HEK293T (cell line): ENCODE measurements around the gene LDHAL6B.
"Not testable (repeated sequence)": the region's sequence is repeated elsewhere in the genome, so short reads cannot be mapped to it uniquely, and the experiment has no call there.

Experiments used
- CTCF ChIA-PET: fragments of 350-600 bp; formaldehyde crosslinking; extraction: SDS; loops from one replicate; lab custom pipeline; 2021; ENCODE audit warnings: antibody characterized with exemption, inconsistent platforms; lab: Yijun Ruan, JAX
- POLR2A ChIA-PET: fragments of 350-600 bp; formaldehyde crosslinking; extraction: SDS; loops from one replicate; lab custom pipeline; 2020; ENCODE audit warnings: antibody characterized with exemption, inconsistent platforms; lab: Yijun Ruan, JAX
- DNase-seq: peaks from one replicate; pipeline ENCODE4 v3.0.0; 2012; ENCODE audit warnings: mixed read lengths; ENCODE audit errors: extremely low spot score
- ARNT ChIP-seq: fragments of 450-650 bp; IDR thresholded peaks from 2 replicates; pipeline ENCODE4 v1.6.1; 2017; ENCODE audit warnings: mild to moderate bottlenecking
- BHLHE40 ChIP-seq: fragments of 450-650 bp; IDR thresholded peaks from 2 replicates; pipeline ENCODE4 v1.6.1; 2016; ENCODE audit warnings: mild to moderate bottlenecking, moderate library complexity, borderline replicate concordance
- CTBP1 ChIP-seq: fragments of 450-650 bp; IDR thresholded peaks from 2 replicates; pipeline ENCODE4 v1.6.1; 2016; ENCODE audit warnings: borderline replicate concordance
- ELF4 ChIP-seq: fragments of 450-650 bp; IDR thresholded peaks from 2 replicates; pipeline ENCODE4 v1.6.1; 2017; ENCODE audit warnings: antibody characterized with exemption
- FOXA1 ChIP-seq: fragments of 450-650 bp; IDR thresholded peaks from 2 replicates; pipeline ENCODE4 v1.6.1; 2016; ENCODE audit warnings: mild to moderate bottlenecking
- FOXK2 ChIP-seq: fragments of 450-650 bp; IDR thresholded peaks from 2 replicates; pipeline ENCODE4 v1.6.1; 2016; ENCODE audit warnings: mild to moderate bottlenecking
- FOXM1 ChIP-seq: fragments of 450-650 bp; IDR thresholded peaks from 2 replicates; pipeline ENCODE4 v1.6.1; 2017; ENCODE audit warnings: mild to moderate bottlenecking, borderline replicate concordance
- HDGF ChIP-seq: fragments of 450-650 bp; IDR thresholded peaks from 2 replicates; pipeline ENCODE4 v1.6.1; 2017; ENCODE audit warnings: antibody characterized with exemption, borderline replicate concordance
- L3MBTL2 ChIP-seq: fragments of 450-650 bp; conservative IDR thresholded peaks from 2 replicates; pipeline ENCODE4 v1.6.1; 2016; ENCODE audit warnings: mild to moderate bottlenecking
- LEF1 ChIP-seq: fragments of 450-650 bp; IDR thresholded peaks from 2 replicates; pipeline ENCODE4 v1.6.1; 2017; ENCODE audit warnings: mild to moderate bottlenecking, borderline replicate concordance
- NFRKB ChIP-seq: fragments of 450-650 bp; IDR thresholded peaks from 2 replicates; pipeline ENCODE4 v1.6.1; 2016; ENCODE audit warnings: mild to moderate bottlenecking, moderate library complexity
- PKNOX1 ChIP-seq: fragments of 450-650 bp; IDR thresholded peaks from 2 replicates; pipeline ENCODE4 v1.6.1; 2016
- SP1 ChIP-seq: fragments of 450-650 bp; IDR thresholded peaks from 2 replicates; pipeline ENCODE4 v1.6.1; 2017
- SUZ12 ChIP-seq: fragments of 450-650 bp; IDR thresholded peaks from 2 replicates; pipeline ENCODE4 v1.6.1; 2016; ENCODE audit warnings: mild to moderate bottlenecking
- TARDBP ChIP-seq: fragments of 450-650 bp; IDR thresholded peaks from 2 replicates; pipeline ENCODE4 v1.6.1; 2016
- ZNF384 ChIP-seq: fragments of 450-650 bp; IDR thresholded peaks from 2 replicates; pipeline ENCODE4 v1.6.1; 2016

LDHAL6B gene

GRCh38 chr15:59160880-59161593, 45.6 kb upstream of the LDHAL6B start:
- CTCF ChIA-PET: no interaction called here
- POLR2A ChIA-PET: no interaction called here

DNA sequence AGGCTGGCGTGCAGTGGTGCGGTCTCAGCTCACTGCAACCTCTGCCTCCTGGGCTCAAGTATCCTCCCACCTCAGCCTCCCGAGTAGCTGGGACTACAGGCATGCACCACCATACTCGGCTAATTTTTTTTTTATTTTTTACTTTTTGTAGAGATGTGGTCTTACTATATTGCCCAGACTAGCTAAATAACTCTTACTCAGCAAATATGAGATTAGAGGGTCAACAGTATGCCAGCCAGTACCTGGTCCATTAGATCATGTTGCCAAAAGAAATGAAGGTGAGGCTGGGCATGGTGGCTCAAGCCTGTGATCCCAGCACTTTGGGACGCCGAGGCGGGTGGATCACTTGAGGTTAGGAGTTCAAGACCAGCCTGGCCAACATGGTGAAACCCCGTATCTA, 44.6 kb upstream of the LDHAL6B start:
- CTCF ChIA-PET, DNase-seq, POLR2A ChIA-PET: not testable (repeated sequence)

More at GRCh38 chr15:59160880-59161593, 45.6 kb upstream of the LDHAL6B start:
- peak; percentile 11 for DNase-seq
- TF ChIP-seq FOXK2: no peak
- TF ChIP-seq HDGF: no peak
- no peak for TF ChIP-seq PKNOX1
- no peak for TF ChIP-seq NFRKB
- no peak for TF ChIP-seq ZNF384
- no peak for TF ChIP-seq ARNT
- no peak for TF ChIP-seq SP1
- TF ChIP-seq FOXM1: no peak
- TF ChIP-seq TARDBP: no peak
- TF ChIP-seq L3MBTL2: no peak
- TF ChIP-seq FOXA1: no peak
- no peak for TF ChIP-seq ELF4
- TF ChIP-seq BHLHE40: no peak
- TF ChIP-seq LEF1: no peak
- TF ChIP-seq SUZ12: no peak
- TF ChIP-seq CTBP1: no peak

- TF ChIP-seq PKNOX1: no peak
- no peak for DNase-seq
- ChIA-PET CTCF (no interaction called here), POLR2A (no interaction called here)
These were observed 40.9 kb upstream of the LDHAL6B start for GRCh38 chr15:59165726-59166125.

DNA sequence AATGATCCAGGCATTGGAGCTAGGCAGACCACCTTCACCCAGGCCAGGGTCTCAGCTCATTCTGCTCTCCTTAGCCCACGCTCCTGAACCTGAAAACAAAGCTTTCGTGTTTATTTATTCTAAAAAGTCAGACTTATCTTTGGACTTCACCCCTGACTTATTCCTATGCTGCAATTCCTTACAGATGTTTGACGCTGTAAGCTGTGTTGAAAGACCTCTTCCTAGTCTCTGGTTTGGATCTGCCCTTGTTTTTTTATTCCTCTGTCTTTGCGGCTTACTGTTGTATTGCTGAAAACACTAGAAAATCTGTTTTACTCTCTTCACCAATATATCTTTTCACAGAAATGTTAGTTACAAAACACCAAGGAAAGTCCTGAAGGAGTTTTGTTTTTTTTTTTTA, 40.5 kb upstream of the LDHAL6B start:
- ChIA-PET POLR2A (no interaction called here), CTCF (no interaction called here)
- TF ChIP-seq FOXA1 (no peak), ELF4 (no peak), CTBP1 (no peak), NFRKB (no peak), SUZ12 (no peak), LEF1 (no peak), BHLHE40 (no peak), SP1 (no peak), ZNF384 (no peak)
- DNase-seq: no peak

DNA sequence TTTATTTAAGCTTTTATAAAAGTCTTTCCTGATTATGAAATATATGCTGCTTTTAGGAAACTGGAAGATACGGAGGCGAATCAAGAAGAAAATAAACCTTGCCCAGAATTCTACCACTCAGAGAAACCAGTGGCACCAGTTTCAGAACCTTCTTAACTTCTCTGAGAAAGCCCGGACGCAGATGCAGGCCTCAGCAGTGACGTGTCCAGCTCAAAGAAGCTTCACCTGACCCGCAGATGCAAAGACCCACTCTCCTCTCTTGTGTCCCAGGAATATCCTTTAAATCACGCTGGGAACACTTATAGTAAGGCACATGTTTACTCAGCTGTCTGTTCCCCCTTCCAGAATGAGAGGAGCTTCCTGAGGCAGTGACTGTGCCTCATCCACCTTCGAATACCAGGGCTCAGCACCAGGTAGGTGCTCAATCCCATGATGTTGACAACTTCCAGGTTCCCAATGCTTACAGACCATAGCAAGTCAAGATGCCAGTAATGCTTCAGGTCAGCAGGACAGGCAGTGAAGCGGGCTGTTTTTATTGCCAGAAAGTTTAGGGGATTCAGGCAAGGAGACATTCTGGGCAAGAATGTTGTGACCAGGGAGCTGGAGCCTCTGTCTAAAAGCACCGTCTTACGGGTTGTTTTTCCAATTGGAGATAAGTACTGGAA, 39.9 kb upstream of the LDHAL6B start:
- ChIA-PET CTCF (no interaction called here), POLR2A (no interaction called here)
- no peak for TF ChIP-seq SUZ12
- TF ChIP-seq SP1: no peak
- no peak for TF ChIP-seq ARNT
- no peak for TF ChIP-seq HDGF
- no peak for TF ChIP-seq CTBP1
- TF ChIP-seq FOXK2: no peak
- TF ChIP-seq TARDBP: no peak
- no peak for TF ChIP-seq FOXA1
- TF ChIP-seq NFRKB: no peak
- no peak for TF ChIP-seq FOXM1
- TF ChIP-seq LEF1: no peak
- TF ChIP-seq PKNOX1: no peak
- TF ChIP-seq ZNF384: no peak
- no peak for TF ChIP-seq L3MBTL2
- no peak for TF ChIP-seq BHLHE40
- no peak for DNase-seq

DNA sequence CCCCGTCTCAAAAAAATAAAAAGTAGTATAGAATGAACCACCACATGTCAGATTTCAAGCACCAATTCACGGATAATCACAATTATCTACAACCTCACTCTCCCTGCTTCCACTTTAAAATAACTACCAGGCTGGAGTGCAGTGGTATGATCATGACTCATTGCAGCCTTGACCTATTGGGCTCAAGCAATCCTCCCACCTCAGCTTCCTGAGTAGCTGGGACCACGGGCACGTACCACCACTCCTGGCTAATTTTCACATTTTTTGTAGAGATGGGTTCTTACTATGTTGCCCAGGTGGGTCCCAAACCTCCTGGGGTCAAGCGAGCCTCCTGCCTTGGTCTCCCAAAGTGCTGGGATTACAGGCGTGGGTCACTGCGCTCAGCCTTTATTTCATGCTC, 38.1 kb upstream of the LDHAL6B start:
- TF ChIP-seq BHLHE40 (no peak), PKNOX1 (no peak), HDGF (no peak), L3MBTL2 (no peak), FOXA1 (no peak), ZNF384 (no peak)
- CTCF ChIA-PET: no interaction called here
- POLR2A ChIA-PET: no interaction called here
- no peak for DNase-seq
